ENCODE measurements around the gene PLRG1. TPM values are rescaled to one million over a fixed set of nuclear protein-coding genes. Genes with fewer than 3 reads are reported as not detected.
A peak's percentile ranks its signal among the peaks of the same experiment; 100 is the strongest.
"Not testable (repeated sequence)": the region's sequence is repeated elsewhere in the genome, so short reads cannot be mapped to it uniquely, and the experiment has no call there.

PLRG1 gene
- 35.9 TPM for total RNA-seq
- long read RNA-seq, transcript PLRG1-202 (15 exons, 3,351 nt) = major isoform, 38 of 42 reads
- long read RNA-seq, partial matches to known transcripts = 2 of 42 reads
- long read RNA-seq, other reads (novel, unspliced or antisense) = 2 of 42 reads

DNA sequence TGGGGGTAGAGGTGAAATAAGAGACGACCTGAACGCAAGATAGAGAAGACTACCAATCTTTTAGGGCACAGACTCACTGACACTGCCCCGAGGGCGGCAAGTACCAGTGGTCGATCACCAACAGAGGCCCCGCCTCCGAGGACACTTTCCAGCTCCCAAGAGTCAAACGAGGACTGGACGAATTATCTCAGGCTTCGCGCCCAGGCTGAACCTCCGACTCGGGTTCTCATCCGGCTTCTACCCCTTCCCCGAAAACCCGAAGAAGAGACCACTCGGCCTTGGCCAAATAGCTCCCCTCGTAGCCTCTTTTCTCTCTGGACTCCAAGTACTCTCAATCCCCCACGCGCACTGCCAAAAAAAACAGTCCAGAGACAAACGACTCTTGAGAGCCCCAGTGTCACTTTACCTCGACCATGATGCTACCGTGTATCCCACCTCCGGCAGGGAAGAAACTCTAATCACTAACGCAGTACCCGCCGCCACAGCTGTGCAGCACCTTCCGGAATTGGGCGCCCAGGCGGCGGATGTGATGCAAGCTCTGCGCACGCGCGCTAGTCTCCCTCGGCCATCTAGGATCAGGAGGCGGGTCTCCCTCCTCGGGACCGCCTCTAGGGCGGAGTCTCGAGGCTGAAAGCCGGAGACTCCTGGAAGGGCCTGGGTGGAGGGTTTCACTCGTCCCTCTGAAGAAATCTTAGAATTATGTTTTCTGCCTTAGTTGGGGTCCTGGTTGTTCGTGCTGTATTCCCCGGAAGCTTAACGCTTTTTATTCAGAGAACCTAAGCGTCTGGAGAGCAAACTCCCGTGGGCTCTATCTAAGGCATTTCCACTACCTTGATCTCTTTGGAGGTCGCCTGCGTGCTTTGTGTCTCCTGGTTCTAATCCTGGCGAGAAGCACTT lies at the start of gene PLRG1:
PLRG1 (minus strand) TSS at position 507 of the 897 bp plus-strand sequence; CDS start at position 415, 92 bp downstream.
- intact Hi-C loops (cut with DNase I) = loop anchor here (5.0 to 10.0 kb wide), 2 partner anchors 67 to 225 kb away; no protein-coding TSS in a partner anchor
- DNase-seq = peak; percentile 99
- ATAC-seq (ENCODE audit: poor library complexity) = peak; percentile 100

DNA sequence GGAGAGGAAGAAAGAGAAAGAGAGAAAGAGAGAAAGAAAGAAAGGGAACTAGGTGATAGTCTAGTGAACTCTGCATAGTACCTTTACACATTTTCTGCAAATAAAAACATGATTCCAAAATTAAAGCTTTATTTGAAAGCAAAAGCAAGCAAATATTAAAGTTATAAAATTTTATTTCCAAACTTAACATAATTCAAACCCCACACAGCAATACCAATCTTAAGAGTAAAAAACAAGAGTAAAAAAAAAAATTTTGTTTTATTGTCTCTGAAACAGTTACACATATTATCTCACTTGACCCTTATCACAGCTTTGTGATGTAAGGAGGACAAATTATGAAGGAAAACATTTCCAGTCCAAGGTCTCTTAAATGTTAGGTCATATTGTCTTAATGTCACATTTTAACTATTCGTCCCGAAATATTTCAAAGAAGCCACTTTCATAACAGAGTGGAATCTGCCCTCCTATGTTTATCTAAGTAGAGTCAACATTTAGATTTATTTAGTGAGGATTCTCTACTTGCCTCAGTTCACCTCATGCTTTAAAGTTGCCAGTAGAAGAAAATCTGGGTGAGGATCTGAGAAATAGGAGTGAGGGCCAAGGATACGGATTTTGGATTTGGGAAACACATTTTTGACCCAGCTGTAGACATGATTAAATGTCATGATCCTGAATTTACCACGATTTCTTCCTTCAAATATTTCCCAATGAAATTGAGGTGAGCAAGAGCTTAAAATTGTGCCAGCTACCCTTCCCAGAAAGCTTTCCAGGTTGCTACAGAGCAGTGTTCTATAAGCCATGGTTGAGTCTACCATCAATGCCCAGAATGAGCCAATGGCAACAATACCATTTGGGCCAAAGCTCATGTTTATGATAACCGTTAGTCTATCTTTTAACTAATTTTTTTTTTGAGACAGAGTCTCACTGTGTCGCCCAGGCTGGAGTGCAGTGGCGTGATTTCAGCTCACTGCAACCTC lies 47.9 kb upstream of the PLRG1 start:
- ATAC-seq (ENCODE audit: poor library complexity) (no peak), DNase-seq (no peak)
- intact Hi-C loops (cut with DNase I) = no loop called here

DNA sequence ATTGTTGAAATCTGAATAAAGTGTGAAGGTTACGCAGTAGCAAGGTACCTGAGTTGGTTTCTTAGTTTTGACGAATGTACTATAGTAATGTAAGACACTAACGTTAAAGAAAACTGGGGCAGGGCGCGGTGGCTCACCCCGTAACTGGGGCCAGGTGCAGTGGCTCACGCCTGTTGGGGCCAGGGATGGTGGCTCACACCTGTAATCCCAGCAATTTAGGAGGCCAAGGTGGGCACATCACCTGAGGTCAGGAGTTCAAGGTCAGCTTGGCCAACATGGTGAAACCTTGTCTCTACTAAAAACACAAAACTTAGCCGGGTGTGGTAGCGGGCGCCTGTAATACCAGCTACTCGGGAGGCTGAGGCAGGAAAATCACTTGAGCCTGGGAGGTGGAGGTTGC lies 47.1 kb upstream of the PLRG1 start:
- intact Hi-C loops (cut with DNase I); ATAC-seq (ENCODE audit: poor library complexity); DNase-seq: not testable (repeated sequence)

DNA sequence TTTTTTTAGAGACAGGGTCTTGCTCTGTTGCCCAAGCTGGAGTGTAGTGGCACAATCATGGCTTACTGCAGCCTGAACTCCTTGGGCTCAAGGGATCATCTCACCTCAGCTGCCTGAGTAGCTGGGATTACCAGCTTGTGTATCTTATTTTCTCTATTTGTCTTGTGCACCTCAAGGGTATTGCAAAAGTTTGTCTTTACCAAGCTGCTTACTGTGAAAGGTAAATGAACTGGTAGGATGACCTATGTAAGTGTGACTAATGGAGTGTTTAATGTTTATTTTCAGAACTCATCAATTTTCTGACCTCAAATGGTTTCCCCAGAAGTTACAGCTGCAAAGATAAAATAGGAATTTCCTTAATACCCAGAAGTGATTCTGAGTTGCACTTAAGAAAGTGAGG lies 45.6 kb upstream of the PLRG1 start:
- intact Hi-C loops (cut with DNase I) = no loop called here
- no peak for ATAC-seq (ENCODE audit: poor library complexity)
- no peak for DNase-seq

DNA sequence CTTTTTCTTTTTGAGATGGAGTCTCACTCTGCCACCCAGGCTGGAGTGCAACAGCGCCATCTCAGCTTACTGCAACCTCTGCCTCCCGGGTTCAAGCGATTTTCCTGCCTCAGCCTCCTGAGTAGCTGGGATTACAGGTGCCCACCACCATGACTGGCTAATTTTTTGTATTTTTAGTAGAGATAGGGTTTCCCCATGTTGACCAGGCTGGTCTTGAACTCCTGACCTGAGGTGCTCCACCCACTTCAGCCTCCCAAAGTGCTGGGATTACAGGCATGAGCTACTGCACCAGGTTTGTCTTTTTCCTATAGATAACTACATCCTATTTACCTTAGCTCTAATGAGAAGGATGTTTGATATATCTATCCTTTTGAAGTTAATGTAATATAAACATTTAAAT lies 44.1 kb upstream of the PLRG1 start:
- intact Hi-C loops (cut with DNase I); ATAC-seq (ENCODE audit: poor library complexity); DNase-seq: not testable (repeated sequence)

DNA sequence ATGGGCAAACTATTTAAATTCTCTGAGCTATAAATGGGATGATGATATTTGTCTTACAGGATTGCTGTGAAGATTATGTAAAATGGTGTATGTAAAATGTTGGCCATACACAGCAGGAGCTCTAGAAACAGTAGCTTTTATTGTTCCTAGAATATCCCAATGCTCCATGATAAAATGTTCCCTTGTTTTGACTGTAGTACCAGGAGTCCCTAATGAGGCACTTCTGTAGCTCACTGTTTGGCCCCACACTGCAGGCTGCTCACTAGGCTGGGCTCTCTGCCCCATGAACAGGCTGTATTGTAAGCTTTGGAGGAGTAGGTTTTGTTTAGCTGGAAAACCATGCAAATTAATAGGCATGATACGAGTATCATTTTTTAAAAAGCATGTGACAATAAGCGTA lies 43.7 kb upstream of the PLRG1 start:
- DNase-seq (no peak), ATAC-seq (ENCODE audit: poor library complexity) (no peak)
- intact Hi-C loops (cut with DNase I) = no loop called here

DNA sequence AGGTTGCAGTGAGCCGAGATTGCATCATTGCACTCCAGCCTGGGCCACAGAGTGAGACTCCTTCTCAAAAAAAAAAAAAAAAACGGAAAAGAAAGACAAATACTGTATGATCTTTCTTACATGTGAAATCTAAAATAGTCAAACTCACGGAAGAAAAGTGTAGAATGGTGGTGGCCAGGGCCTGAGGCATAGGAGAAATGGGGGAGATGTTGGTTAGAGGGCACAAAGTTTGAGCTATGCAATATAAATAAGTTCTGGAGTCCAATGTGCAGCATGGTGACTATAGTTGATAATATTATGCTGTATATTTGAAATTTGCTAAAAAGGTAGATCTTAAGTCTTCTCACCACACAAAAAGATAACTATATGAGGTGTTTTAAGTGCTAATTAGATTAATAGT lies 41.7 kb upstream of the PLRG1 start:
- DNase-seq (no peak), ATAC-seq (ENCODE audit: poor library complexity) (no peak)
- intact Hi-C loops (cut with DNase I) = no loop called here

DNA sequence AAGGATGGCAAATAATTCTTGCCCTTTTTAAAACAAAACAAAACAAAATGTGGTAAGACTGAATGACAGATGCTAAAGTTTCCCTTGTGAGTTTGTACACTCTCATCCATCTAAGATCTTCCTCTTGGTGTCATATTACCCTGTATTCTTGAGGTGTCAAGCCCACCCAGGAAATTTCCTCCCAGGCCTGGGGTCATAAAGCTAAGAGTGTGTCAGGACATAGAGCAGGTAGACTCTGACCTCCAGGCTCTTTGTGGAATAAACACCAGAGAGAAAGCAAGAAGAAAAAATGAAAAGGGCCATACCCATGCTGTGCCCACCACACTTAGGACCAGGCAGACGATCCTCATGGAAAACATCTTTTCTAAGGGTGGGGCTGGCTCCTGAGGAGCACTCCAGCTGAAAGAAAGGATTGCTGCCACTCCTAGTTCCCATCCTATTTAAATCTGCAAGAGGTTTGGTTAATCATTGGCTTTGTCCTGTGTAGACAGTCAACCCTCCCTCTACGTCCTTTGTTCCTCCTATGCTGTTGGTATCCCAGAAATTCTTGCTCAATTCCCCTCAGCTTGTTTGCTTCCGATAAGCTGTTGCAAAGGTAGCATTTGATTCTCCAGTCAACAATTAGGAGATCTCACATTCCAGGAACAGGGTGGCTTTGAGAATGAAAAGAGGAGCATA lies 40.3 kb upstream of the PLRG1 start, which contains the start of gene FGA:
FGA (minus strand) TSS at position 414 of the 678 bp plus-strand sequence; CDS start at position 359, 55 bp downstream.
- ATAC-seq (ENCODE audit: poor library complexity) (no peak), DNase-seq (no peak)
- intact Hi-C loops (cut with DNase I) = no loop called here

DNA sequence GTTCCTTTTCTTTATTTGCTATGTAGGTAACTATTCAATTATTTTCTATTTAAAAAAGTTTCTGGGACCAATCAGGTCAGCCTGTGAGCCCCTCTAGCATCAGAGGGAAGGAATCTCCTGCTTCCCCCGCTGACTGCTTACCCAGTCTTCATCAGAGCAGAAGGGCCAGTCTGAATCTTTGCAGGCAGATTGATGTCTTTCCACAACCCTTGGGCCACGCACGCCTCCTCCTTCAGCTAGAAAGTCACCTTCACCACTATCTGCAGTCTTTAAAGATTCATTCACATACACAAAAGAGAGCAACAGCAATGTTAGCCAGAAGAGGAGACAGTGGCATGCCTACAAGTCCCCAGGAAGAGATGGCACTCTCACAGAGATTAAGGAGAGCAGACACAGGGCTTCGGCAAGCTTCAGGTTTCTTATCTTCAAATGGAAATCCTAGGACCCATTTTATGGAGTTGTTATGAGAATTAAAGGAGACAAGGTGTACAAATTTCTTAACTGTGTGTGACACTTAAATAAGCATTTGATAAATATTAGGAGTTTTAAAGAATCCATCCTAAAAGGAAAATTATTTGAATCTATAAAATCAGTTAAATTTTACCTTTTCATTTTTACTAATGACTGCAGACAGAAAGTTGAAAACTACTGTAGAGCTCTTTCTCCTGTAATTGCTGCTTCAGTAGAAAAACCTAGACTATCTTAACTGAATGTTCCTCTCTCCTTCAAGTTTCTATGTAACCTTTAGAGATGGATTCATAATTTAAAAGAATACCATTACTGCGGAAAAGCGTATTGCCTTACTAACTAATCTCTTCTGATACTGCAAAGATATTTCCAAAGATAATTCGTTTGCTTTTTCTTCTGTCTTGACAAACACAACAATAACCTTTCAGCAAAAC lies 39.3 kb upstream of the PLRG1 start:
- intact Hi-C loops (cut with DNase I) = no loop called here
- DNase-seq (no peak), ATAC-seq (ENCODE audit: poor library complexity) (no peak)

DNA sequence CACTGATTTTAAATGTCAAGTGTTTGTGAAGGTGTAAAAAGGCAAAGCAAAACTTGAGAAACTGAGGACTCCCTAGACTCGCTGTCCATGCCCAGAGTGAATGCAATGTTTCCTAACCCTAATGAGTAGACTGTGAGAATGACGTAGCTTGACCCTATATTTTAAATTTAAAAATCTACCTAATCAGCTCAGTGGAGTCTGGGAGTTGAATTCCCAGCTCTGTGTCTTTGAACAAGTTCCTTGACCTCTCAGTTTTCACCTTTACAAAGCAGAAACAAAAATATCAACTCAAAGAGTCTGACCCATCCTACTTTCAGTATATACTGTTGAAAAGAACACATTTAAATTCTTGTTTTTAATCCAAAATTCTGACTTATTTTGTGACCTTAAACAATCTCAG lies 38.0 kb upstream of the PLRG1 start:
- intact Hi-C loops (cut with DNase I) = no loop called here
- no peak for DNase-seq
- ATAC-seq (ENCODE audit: poor library complexity) = no peak

DNA sequence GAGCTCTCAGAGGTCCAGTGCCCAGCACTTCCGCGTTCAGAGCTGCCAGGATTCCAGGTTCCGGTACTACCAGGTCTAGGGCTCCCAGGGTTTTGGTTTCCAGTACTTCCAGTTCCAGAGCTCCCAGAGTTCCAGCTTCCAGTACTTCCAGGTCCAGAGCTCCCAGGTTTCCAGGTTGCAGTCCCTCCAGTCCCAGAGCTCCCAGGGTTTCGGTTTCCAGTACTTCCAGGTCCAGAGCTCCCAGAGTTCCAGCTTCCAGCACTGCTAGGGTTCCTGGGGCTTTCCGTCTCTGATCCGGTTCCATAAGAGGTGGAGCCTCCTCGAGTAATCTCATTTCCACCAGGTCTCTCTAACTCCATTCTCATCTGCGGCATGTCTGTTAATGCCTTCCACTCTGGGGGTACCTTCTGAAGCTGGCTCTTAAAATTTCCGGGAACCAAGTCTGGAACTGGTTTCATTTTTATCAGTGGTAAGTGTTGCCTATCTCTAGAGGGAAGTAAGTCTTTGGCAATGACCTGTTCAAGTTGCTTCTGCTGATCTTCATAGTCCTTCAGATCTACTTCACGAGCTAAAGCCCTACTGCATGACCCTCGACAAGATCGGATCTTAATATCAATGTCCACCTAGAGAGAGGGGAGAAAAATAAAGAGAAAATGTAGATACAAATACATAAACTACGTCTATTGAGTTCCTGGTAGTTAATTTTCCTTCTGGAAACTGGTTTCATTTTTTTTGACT lies 36.3 kb upstream of the PLRG1 start:
- intact Hi-C loops (cut with DNase I) = no loop called here
- DNase-seq (no peak), ATAC-seq (ENCODE audit: poor library complexity) (no peak)

DNA sequence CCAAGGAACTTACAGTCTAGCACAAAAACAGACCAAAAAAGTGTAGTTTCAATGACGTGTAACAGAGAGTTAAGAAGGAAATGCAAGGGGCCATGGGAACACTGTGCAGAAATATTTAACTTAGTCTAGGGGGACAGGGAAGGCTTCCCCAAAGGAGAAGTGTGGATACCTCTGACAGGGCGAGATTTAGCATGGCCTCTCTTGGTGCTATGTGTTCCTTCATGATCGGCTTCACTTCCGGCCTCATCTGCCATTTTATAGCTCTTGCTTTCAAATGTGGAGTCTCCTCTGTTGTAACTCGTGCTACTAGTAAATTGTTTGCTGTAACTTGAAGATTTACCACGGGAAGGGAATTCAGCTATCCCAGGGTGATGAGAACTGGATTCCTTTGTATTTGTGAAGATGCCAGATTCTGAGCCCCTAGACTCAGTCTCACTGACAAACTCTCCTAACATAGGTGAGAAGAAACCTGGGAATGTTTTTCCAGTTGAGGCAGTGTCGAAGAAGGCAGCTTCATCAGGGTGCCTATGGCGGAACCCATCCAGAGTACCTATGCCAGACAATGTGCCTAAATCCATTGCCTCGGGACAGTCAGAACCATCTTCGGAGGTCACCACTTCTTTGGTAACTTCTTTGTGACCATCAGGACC lies 35.3 kb upstream of the PLRG1 start:
- ATAC-seq (ENCODE audit: poor library complexity) (no peak), DNase-seq (no peak)
- intact Hi-C loops (cut with DNase I) = no loop called here

DNA sequence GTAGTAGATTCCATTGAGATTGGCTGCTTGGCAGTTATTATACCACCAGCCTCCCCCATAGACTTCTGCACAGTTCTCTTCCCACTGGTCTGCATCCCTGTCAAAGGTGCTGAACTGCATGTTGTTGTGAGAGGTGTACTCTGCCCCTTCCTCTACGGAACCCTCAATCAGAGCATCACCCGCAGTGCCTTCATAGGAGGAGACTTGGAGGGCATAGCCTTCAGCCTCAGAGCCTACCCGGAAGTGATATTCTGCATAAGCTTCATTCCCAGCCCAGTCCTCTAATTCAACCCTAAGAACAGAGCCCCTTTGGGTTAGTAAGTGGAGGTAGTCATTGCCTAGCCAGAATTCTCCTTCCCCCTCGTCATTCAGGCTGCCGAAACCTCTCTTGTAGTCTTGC lies 34.1 kb upstream of the PLRG1 start:
- intact Hi-C loops (cut with DNase I) = no loop called here
- DNase-seq (no peak), ATAC-seq (ENCODE audit: poor library complexity) (no peak)

DNA sequence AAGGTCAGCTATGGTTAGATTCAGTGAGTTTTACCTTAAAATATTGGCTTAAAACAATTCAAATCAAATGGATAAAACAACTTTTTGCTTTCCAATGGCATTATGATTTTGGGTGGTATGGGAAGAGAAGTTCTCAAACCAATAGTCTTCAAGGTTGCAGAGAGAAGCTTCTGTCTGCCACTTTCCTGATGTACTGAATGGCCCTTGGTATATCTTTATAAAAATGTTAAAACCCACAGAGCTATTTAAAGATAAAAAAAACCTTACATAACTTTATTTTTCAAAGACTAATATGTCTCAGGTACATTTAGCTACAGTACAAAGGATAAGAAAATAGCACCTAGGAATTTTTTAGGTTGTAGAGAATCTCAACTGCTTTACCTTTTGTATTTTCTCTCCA lies 33.5 kb upstream of the PLRG1 start:
- no peak for ATAC-seq (ENCODE audit: poor library complexity)
- no peak for DNase-seq
- intact Hi-C loops (cut with DNase I) = no loop called here

DNA sequence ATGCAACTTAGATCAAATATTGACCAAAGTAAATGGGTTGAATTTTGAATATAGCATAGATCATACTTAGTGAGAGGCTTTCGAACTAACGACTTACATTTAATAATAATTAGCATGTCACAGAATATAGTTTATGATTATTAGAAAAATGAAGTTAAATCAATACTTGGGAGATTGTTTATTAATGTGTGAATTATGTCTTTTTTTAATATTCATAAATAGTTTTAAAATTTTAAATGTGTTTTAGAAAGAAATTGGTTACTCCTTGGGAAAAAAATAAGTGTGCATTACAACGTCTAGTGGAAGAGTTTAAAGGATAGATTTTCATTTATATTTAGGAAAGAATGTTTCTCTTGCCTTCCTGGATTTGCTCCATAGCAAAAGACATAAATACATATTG lies 33.0 kb upstream of the PLRG1 start:
- DNase-seq = no peak
- intact Hi-C loops (cut with DNase I) = no loop called here
- ATAC-seq (ENCODE audit: poor library complexity) = no peak

DNA sequence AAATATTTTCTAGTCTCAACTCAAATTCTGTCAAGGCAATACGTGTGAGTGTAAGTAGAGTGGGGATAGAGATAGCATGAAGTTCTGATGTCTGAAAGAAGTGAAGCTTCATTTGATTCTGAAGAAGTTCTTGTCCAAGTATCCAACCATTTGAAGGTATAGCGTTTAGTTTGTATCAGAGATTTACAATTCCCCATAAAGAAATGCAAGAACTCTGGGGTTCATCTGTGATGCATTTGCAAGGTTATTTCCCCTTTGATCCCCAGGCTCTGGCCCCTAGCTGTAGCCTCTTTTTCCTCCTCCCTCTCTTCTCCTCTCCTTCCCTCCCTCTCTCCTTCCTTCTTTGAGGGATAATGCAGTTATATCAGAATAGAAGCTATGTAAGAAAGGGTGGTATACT lies 32.5 kb upstream of the PLRG1 start:
- no peak for DNase-seq
- no peak for ATAC-seq (ENCODE audit: poor library complexity)
- intact Hi-C loops (cut with DNase I) = no loop called here

DNA sequence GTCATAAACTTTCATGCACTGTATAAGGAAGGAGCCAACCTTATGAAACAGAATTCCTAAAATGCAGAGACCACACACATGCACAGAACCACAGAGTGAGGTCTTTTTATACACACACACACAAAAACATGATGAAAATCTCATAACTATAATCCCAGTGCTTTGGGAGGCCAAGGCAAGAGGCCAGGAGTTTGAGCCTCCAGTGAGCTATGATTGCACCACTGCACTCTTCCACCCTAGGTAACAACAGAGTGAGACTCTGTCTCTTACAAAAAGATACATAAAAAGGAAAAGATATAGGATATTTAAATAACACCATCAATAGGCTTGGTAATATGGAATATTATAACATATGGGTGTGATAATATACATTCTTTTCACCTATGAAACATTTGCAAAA lies 29.7 kb upstream of the PLRG1 start:
- ATAC-seq (ENCODE audit: poor library complexity) = no peak
- no peak for DNase-seq
- intact Hi-C loops (cut with DNase I) = no loop called here

Data from Right ventricle myocardium superior (tissue), 1 donor.